Activated T-helper 1 cell treated with anti-CD3 and anti-CD28 coated beads, Interleukin-12 subunit alpha, Interleukin-12 subunit beta, Interleukin-2, Interleukin-4 antibody, amounts not matched to agents 30 ng/mL and 10 ng/mL and 1 ng/mL, durations not matched to agents 14 hours and 24 hours and 36 hours (primary cell): ENCODE measurements around the gene SHLD1. TPM values are rescaled to one million over a fixed set of nuclear protein-coding genes. Genes with fewer than 3 reads are reported as not detected.
A peak's percentile ranks its signal among the peaks of the same experiment; 100 is the strongest.

ENCODE experiments used
- DNase-seq: peaks from one replicate; pipeline ENCODE4 v3.0.0; 2021; ENCODE audit warnings: low spot score
- H3K27ac Mint-ChIP-seq: one replicate; pipeline ENCODE4 v1.8.0; 2021; ENCODE audit warnings: mild to moderate bottlenecking, mixed read lengths
- H3K27me3 Mint-ChIP-seq: one replicate; pipeline ENCODE4 v1.8.0; 2022; ENCODE audit warnings: mild to moderate bottlenecking, moderate library complexity, mixed read lengths; ENCODE audit not compliant: insufficient read depth
- H3K36me3 Mint-ChIP-seq: one replicate; pipeline ENCODE4 v1.8.0; 2021; ENCODE audit warnings: low read depth, mixed read lengths
- H3K4me1 Mint-ChIP-seq: one replicate; pipeline ENCODE4 v1.8.0; 2021; ENCODE audit warnings: low read depth, mixed read lengths
- H3K4me3 Mint-ChIP-seq: one replicate; pipeline ENCODE4 v1.8.0; 2021; ENCODE audit warnings: mild to moderate bottlenecking, moderate library complexity, mixed read lengths
- H3K9me3 Mint-ChIP-seq: one replicate; pipeline ENCODE4 v1.8.0; 2021; ENCODE audit warnings: mixed read lengths
- intact Hi-C: fragments of 100-400 bp; cut with micrococcal nuclease; formaldehyde crosslinking; loops from one replicate; pipeline ENCODE4 v1.15.1; 2024
- total RNA-seq: library from RNA; stranded (reverse); gene quantifications from 2 replicates; pipeline ENCODE4 v1.2.3, GENCODE V29; 2022

The SHLD1 gene
- total RNA-seq, 1 donor from 2014 or later: 8.1 TPM

- Mint-ChIP-seq H3K4me1 (peaks cover 40% of the 10 kb centered on the region), H3K27me3 (peaks cover 3% of the 10 kb centered on the region), H3K9me3 (no peaks in the 10 kb centered on the region), H3K4me3 (no peak overlapping the region), H3K36me3 (peaks cover 4% of the 10 kb centered on the region), H3K27ac (no peak overlapping the region)
- intact Hi-C loops: no loop called here
- no peak for DNase-seq
Measured at GRCh38 chr20:5840411-5841002, 90.3 kb downstream of the SHLD1 start.

- peaks cover 37% of the 10 kb centered on the region for H3K4me1 Mint-ChIP-seq
- no peaks in the 10 kb centered on the region for H3K9me3 Mint-ChIP-seq
- no peak for DNase-seq
- H3K36me3 Mint-ChIP-seq: peaks cover 4% of the 10 kb centered on the region
- H3K4me3 Mint-ChIP-seq: no peak overlapping the region
- intact Hi-C loops: no loop called here
- H3K27ac Mint-ChIP-seq: no peak overlapping the region
- peaks cover 3% of the 10 kb centered on the region for H3K27me3 Mint-ChIP-seq
Measured at GRCh38 chr20:5841522-5841921, 91.3 kb downstream of the SHLD1 start.

- intact Hi-C loops: loop anchor here (2.0 kb wide), 2 partner anchors 54 to 154 kb away; no protein-coding TSS in a partner anchor
- Mint-ChIP-seq H3K27me3 (peaks cover 3% of the 10 kb centered on the region), H3K4me1 (peaks cover 35% of the 10 kb centered on the region), H3K27ac (no peak overlapping the region), H3K36me3 (peaks cover 4% of the 10 kb centered on the region), H3K9me3 (no peaks in the 10 kb centered on the region), H3K4me3 (no peak overlapping the region)
- no peak for DNase-seq
Measured at GRCh38 chr20:5842465-5842864, 92.3 kb downstream of the SHLD1 start.

- peak overlapping the region; percentile 3 for H3K4me3 Mint-ChIP-seq
- peaks cover 35% of the 10 kb centered on the region for H3K4me1 Mint-ChIP-seq
- H3K27me3 Mint-ChIP-seq: peaks cover 3% of the 10 kb centered on the region
- DNase-seq: no peak
- peaks cover 4% of the 10 kb centered on the region for H3K36me3 Mint-ChIP-seq
- H3K9me3 Mint-ChIP-seq: no peaks in the 10 kb centered on the region
- intact Hi-C loops: loop anchor here (2.0 kb wide), 2 partner anchors 54 to 154 kb away; no protein-coding TSS in a partner anchor
- H3K27ac Mint-ChIP-seq: peak overlapping the region; percentile 59
Measured at GRCh38 chr20:5843054-5843592, 92.9 kb downstream of the SHLD1 start.

- peak overlapping the region; percentile 70 for H3K4me3 Mint-ChIP-seq
Measured at GRCh38 chr20:5844063-5844681, 94.0 kb downstream of the SHLD1 start.

GRCh38 chr20:5845681-5846615 is 95.7 kb downstream of the SHLD1 start:
- intact Hi-C loops: loop anchor here (2.0 kb wide), 1 partner anchor 255 kb away; no protein-coding TSS in a partner anchor
- H3K4me1 Mint-ChIP-seq: peaks cover 35% of the 10 kb centered on the region
- no peak overlapping the region for H3K4me3 Mint-ChIP-seq
- no peaks in the 10 kb centered on the region for H3K27me3 Mint-ChIP-seq
- peak overlapping the region; percentile 72 for H3K27ac Mint-ChIP-seq
- H3K36me3 Mint-ChIP-seq: peaks cover 4% of the 10 kb centered on the region
- H3K9me3 Mint-ChIP-seq: no peaks in the 10 kb centered on the region
- DNase-seq: no peak

More at GRCh38 chr20:5844063-5844681, 94.0 kb downstream of the SHLD1 start:
- intact Hi-C loops: loop anchor here (1.0 to 2.0 kb wide), 5 partner anchors 8 to 718 kb away; partner anchors contain the start of genes MCM8 and TRMT6
- peak overlapping the region; percentile 84 for H3K27ac Mint-ChIP-seq
- H3K27me3 Mint-ChIP-seq: peaks cover 3% of the 10 kb centered on the region
- H3K9me3 Mint-ChIP-seq: no peaks in the 10 kb centered on the region
- peaks cover 35% of the 10 kb centered on the region for H3K4me1 Mint-ChIP-seq
- DNase-seq: peak; percentile 41
- peaks cover 4% of the 10 kb centered on the region for H3K36me3 Mint-ChIP-seq

- peaks cover 2% of the 10 kb centered on the region for H3K36me3 Mint-ChIP-seq
- H3K4me1 Mint-ChIP-seq: peaks cover 17% of the 10 kb centered on the region
- no peaks in the 10 kb centered on the region for H3K9me3 Mint-ChIP-seq
- intact Hi-C loops: no loop called here
- no peak overlapping the region for H3K27ac Mint-ChIP-seq
- H3K4me3 Mint-ChIP-seq: no peak overlapping the region
- DNase-seq: no peak
- no peaks in the 10 kb centered on the region for H3K27me3 Mint-ChIP-seq
Measured at GRCh38 chr20:5848711-5849505, 98.7 kb downstream of the SHLD1 start.

- Mint-ChIP-seq H3K36me3 (no peaks in the 10 kb centered on the region), H3K4me3 (no peak overlapping the region), H3K9me3 (no peaks in the 10 kb centered on the region), H3K27ac (no peak overlapping the region), H3K27me3 (no peaks in the 10 kb centered on the region), H3K4me1 (no peaks in the 10 kb centered on the region)
- no peak for DNase-seq
- intact Hi-C loops: no loop called here
Measured at GRCh38 chr20:5855939-5856338, 105.7 kb downstream of the SHLD1 start.

- Mint-ChIP-seq H3K27me3 (no peaks in the 10 kb centered on the region), H3K36me3 (no peaks in the 10 kb centered on the region), H3K4me3 (no peak overlapping the region), H3K4me1 (peaks cover 10% of the 10 kb centered on the region), H3K9me3 (no peaks in the 10 kb centered on the region), H3K27ac (no peak overlapping the region)
- intact Hi-C loops: no loop called here
- no peak for DNase-seq
Measured at GRCh38 chr20:5859608-5860007, 109.4 kb downstream of the SHLD1 start.

GRCh38 chr20:5862703-5863039 is 112.5 kb downstream of the SHLD1 start:
- peaks cover 10% of the 10 kb centered on the region for H3K4me1 Mint-ChIP-seq
- no peak for DNase-seq
- H3K4me3 Mint-ChIP-seq: no peak overlapping the region
- no peak overlapping the region for H3K27ac Mint-ChIP-seq
- H3K27me3 Mint-ChIP-seq: no peaks in the 10 kb centered on the region
- intact Hi-C loops: no loop called here
- H3K9me3 Mint-ChIP-seq: no peaks in the 10 kb centered on the region
- no peaks in the 10 kb centered on the region for H3K36me3 Mint-ChIP-seq

GRCh38 chr20:5863040-5863833 is 113.0 kb downstream of the SHLD1 start:
- Mint-ChIP-seq H3K9me3 (no peaks in the 10 kb centered on the region), H3K36me3 (no peaks in the 10 kb centered on the region), H3K4me1 (peaks cover 10% of the 10 kb centered on the region), H3K4me3 (no peak overlapping the region), H3K27ac (no peak overlapping the region), H3K27me3 (no peaks in the 10 kb centered on the region)
- DNase-seq: no peak
- intact Hi-C loops: no loop called here
